OCI-LY1 (cell line): ENCODE data around the gene FAM217B.
A peak's percentile ranks its signal among the peaks of the same experiment; 100 is the strongest.

Experiments
- H2AFZ ChIP-seq: fragments of 200-600 bp; sonication (generic), shearing (Covaris generic); 2 replicates; pipeline ENCODE4 v1.6.0; 2014; ENCODE audit warnings: antibody characterized with exemption, mild to moderate bottlenecking, low read length
- H3F3A ChIP-seq: fragments of 200-600 bp; sonication (generic), shearing (Covaris generic); 2 replicates; pipeline ENCODE4 v1.6.0; 2014; ENCODE audit warnings: mild to moderate bottlenecking, antibody characterized with exemption, low read length, moderate library complexity; ENCODE audit not compliant: insufficient read depth
- H3K27ac ChIP-seq: fragments of 200-600 bp; sonication (generic); 2 replicates; pipeline ENCODE4 v1.5.1; 2014; ENCODE audit warnings: low read length, mixed run types, mild to moderate bottlenecking, low read depth; ENCODE audit not compliant: poor library complexity, severe bottlenecking
- H3K27me3 ChIP-seq: fragments of 200-600 bp; sonication (generic); 2 replicates; pipeline ENCODE4 v1.6.0; 2014; ENCODE audit warnings: antibody characterized with exemption, mild to moderate bottlenecking, low read length, moderate library complexity; ENCODE audit not compliant: insufficient read depth
- H3K36me3 ChIP-seq: fragments of 200-600 bp; sonication (generic); 2 replicates; pipeline ENCODE4 v1.6.1; 2014; ENCODE audit warnings: mild to moderate bottlenecking, antibody characterized with exemption, low read length, moderate library complexity, mixed read lengths; ENCODE audit not compliant: insufficient read depth
- H3K4me1 ChIP-seq: fragments of 200-600 bp; sonication (generic); 2 replicates; pipeline ENCODE4 v1.5.1; 2014; ENCODE audit warnings: mild to moderate bottlenecking, low read length, moderate library complexity; ENCODE audit not compliant: insufficient read depth, severe bottlenecking
- H3K4me2 ChIP-seq: fragments of 200-600 bp; sonication (generic), shearing (Covaris generic); 2 replicates; pipeline ENCODE4 v1.6.1; 2014; ENCODE audit warnings: low read length
- H3K4me3 ChIP-seq: fragments of 200-600 bp; sonication (generic); 2 replicates; pipeline ENCODE4 v1.5.1; 2014; ENCODE audit warnings: low read length, low read depth, mild to moderate bottlenecking, mixed read lengths; ENCODE audit not compliant: poor library complexity, severe bottlenecking
- H3K79me2 ChIP-seq: fragments of 200-600 bp; shearing (Covaris generic); 2 replicates; pipeline ENCODE4 v1.6.1; 2016; ENCODE audit warnings: mixed run types, low read length, mixed read lengths; ENCODE audit not compliant: insufficient read depth
- H3K9ac ChIP-seq: fragments of 200-600 bp; sonication (generic), shearing (Covaris generic); 2 replicates; pipeline ENCODE4 v1.6.1; 2014; ENCODE audit warnings: mild to moderate bottlenecking, low read length, mixed read lengths
- H3K9me2 ChIP-seq: fragments of 200-600 bp; sonication (generic), shearing (Covaris generic); 2 replicates; pipeline ENCODE4 v1.6.1; 2014; ENCODE audit warnings: low read depth, mild to moderate bottlenecking, low read length, mixed read lengths
- H3K9me3 ChIP-seq: fragments of 200-600 bp; shearing (Covaris generic); 2 replicates; pipeline ENCODE4 v1.6.1; 2014; ENCODE audit warnings: low read length, mixed read lengths
- H4K20me1 ChIP-seq: fragments of 200-600 bp; sonication (generic), shearing (Covaris generic); 2 replicates; pipeline ENCODE4 v1.6.0; 2016; ENCODE audit warnings: mild to moderate bottlenecking, low read length; ENCODE audit not compliant: insufficient read depth
- EZH2 ChIP-seq: fragments of 200-600 bp; sonication (generic), shearing (Covaris generic); IDR thresholded peaks from 2 replicates; pipeline ENCODE4 v1.8.0; 2017; ENCODE audit warnings: borderline replicate concordance, mixed run types, mild to moderate bottlenecking, antibody characterized with exemption, low read length, moderate library complexity, mixed read lengths
- TF ChIP-seq, protein P1 (sequence below): fragments of 200-600 bp; sonication (generic), shearing (Covaris generic); IDR thresholded peaks from 2 replicates; pipeline ENCODE4 v1.5.1; 2017; ENCODE audit warnings: mild to moderate bottlenecking, antibody characterized with exemption, low read length, moderate library complexity, mixed read lengths

The FAM217B gene

DNA sequence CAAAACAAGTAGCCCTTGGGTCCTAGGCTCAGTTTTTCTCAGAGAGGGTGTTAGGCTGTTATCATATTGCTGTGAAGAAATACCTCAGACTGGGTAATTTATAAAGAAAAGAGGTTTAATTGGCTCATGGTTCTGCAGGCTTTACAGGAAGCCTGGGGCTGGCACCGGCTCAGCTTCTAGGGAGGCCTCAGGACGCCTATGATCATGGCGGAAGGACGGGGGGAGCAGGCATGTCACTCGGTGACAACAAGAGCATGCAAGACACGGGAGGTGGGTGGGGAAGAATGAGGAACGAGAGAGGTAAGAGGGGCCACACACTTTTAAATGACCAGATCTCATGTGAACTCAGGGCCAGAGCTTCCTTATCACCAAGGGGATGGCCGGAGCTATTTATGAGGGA, 45.0 kb downstream of the FAM217B start:
- H3K9me3 ChIP-seq = no peaks in the 10 kb centered on the region
- no peak overlapping the region for H2AFZ ChIP-seq
- no peaks in the 10 kb centered on the region for H3K79me2 ChIP-seq
- H3K9me2 ChIP-seq = no peaks in the 10 kb centered on the region
- H3K4me2 ChIP-seq = no peak overlapping the region
- H3F3A ChIP-seq = no peaks in the 10 kb centered on the region
- no peaks in the 10 kb centered on the region for H4K20me1 ChIP-seq
- H3K36me3 ChIP-seq = no peaks in the 10 kb centered on the region
- H3K4me1 ChIP-seq = peaks cover 3% of the 10 kb centered on the region
- TF ChIP-seq, protein P1, sequence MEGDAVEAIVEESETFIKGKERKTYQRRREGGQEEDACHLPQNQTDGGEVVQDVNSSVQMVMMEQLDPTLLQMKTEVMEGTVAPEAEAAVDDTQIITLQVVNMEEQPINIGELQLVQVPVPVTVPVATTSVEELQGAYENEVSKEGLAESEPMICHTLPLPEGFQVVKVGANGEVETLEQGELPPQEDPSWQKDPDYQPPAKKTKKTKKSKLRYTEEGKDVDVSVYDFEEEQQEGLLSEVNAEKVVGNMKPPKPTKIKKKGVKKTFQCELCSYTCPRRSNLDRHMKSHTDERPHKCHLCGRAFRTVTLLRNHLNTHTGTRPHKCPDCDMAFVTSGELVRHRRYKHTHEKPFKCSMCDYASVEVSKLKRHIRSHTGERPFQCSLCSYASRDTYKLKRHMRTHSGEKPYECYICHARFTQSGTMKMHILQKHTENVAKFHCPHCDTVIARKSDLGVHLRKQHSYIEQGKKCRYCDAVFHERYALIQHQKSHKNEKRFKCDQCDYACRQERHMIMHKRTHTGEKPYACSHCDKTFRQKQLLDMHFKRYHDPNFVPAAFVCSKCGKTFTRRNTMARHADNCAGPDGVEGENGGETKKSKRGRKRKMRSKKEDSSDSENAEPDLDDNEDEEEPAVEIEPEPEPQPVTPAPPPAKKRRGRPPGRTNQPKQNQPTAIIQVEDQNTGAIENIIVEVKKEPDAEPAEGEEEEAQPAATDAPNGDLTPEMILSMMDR = no peak
- TF ChIP-seq EZH2 = no peak
- H3K27me3 ChIP-seq = no peaks in the 10 kb centered on the region
- H3K27ac ChIP-seq = no peak overlapping the region
- H3K9ac ChIP-seq = no peak overlapping the region
- H3K4me3 ChIP-seq = no peak overlapping the region

GRCh38 chr20:59985864-59986263, 45.7 kb downstream of the FAM217B start:
- peaks cover 3% of the 10 kb centered on the region for H3K4me1 ChIP-seq
- H3K27me3 ChIP-seq = no peaks in the 10 kb centered on the region
- H3K4me3 ChIP-seq = no peak overlapping the region
- no peaks in the 10 kb centered on the region for H4K20me1 ChIP-seq
- no peak overlapping the region for H3K9ac ChIP-seq
- TF ChIP-seq EZH2 = no peak
- TF ChIP-seq, protein P1 = peak; percentile 46; the same call in 1 of the 2 replicates
- no peaks in the 10 kb centered on the region for H3K9me3 ChIP-seq
- H3K79me2 ChIP-seq = no peaks in the 10 kb centered on the region
- H3K4me2 ChIP-seq = no peak overlapping the region
- H3K9me2 ChIP-seq = no peaks in the 10 kb centered on the region
- H2AFZ ChIP-seq = no peak overlapping the region
- no peaks in the 10 kb centered on the region for H3F3A ChIP-seq
- no peaks in the 10 kb centered on the region for H3K36me3 ChIP-seq
- H3K27ac ChIP-seq = no peak overlapping the region

- Histone ChIP-seq H3K4me1 (peaks cover 3% of the 10 kb centered on the region), H3K9me3 (no peaks in the 10 kb centered on the region), H3K27ac (no peak overlapping the region)
Measured at GRCh38 chr20:59987135-59987534, 46.9 kb downstream of the FAM217B start.

More at GRCh38 chr20:59987135-59987534, 46.9 kb downstream of the FAM217B start:
- H3K9ac ChIP-seq = no peak overlapping the region
- no peak for TF ChIP-seq EZH2
- TF ChIP-seq, protein P1 = no peak
- no peaks in the 10 kb centered on the region for H4K20me1 ChIP-seq
- H3K27me3 ChIP-seq = no peaks in the 10 kb centered on the region
- no peaks in the 10 kb centered on the region for H3K36me3 ChIP-seq
- no peaks in the 10 kb centered on the region for H3K9me2 ChIP-seq
- no peak overlapping the region for H3K4me3 ChIP-seq
- H3F3A ChIP-seq = no peaks in the 10 kb centered on the region
- H2AFZ ChIP-seq = no peak overlapping the region
- no peak overlapping the region for H3K4me2 ChIP-seq
- no peaks in the 10 kb centered on the region for H3K79me2 ChIP-seq
